GM23338 (cell line): Measurements from ENCODE around the gene ZNF70. TPM values are rescaled to one million over a fixed set of nuclear protein-coding genes. Genes with fewer than 3 reads are reported as not detected.

Source experiments
- ATAC-seq: fragments of 200-7000 bp; cut with Tn5 transposase; 3 replicates; pipeline ENCODE4 v1.9.1; 2020
- DNase-seq: peaks from one replicate; pipeline ENCODE4 v3.0.0-alpha.2; 2015; ENCODE audit warnings: low spot score
- H2AFZ ChIP-seq: fragments of 200-600 bp; sonication (generic); 2 replicates; pipeline ENCODE4 v1.8.0; 2016; ENCODE audit warnings: antibody characterized with exemption, mild to moderate bottlenecking, moderate library complexity
- H3F3A ChIP-seq: fragments of 200-600 bp; sonication (generic); replicated peaks from 2 replicates; pipeline ENCODE4 v1.8.0; 2017; ENCODE audit warnings: antibody characterized with exemption, mixed run types, low read depth
- H3K27ac ChIP-seq: fragments of 200-600 bp; sonication (generic); 2 replicates; pipeline ENCODE4 v1.6.1; 2016; ENCODE audit warnings: low read depth
- H3K27me3 ChIP-seq: fragments of 200-600 bp; sonication (generic); 2 replicates; pipeline ENCODE4 v1.8.0; 2016; ENCODE audit warnings: mild to moderate bottlenecking, mixed run types, moderate library complexity; ENCODE audit not compliant: insufficient read depth
- H3K36me3 ChIP-seq: fragments of 200-600 bp; sonication (generic); 2 replicates; pipeline ENCODE4 v1.8.0; 2016; ENCODE audit warnings: mild to moderate bottlenecking; ENCODE audit not compliant: insufficient read depth
- H3K4me1 ChIP-seq: fragments of 200-600 bp; sonication (generic); 2 replicates; pipeline ENCODE4 v1.8.0; 2016; ENCODE audit warnings: mild to moderate bottlenecking, moderate library complexity; ENCODE audit not compliant: insufficient read depth
- H3K4me2 ChIP-seq: fragments of 200-600 bp; sonication (generic); 2 replicates; pipeline ENCODE4 v1.7.1; 2017; ENCODE audit warnings: mixed run types
- H3K4me3 ChIP-seq: fragments of 200-600 bp; sonication (generic); 2 replicates; pipeline ENCODE4 v1.6.1; 2016; ENCODE audit warnings: mixed run types
- H3K79me2 ChIP-seq: fragments of 200-600 bp; sonication (generic); replicated peaks from 2 replicates; pipeline ENCODE4 v1.8.0; 2017; ENCODE audit warnings: mild to moderate bottlenecking; ENCODE audit not compliant: insufficient read depth
- H3K9me2 ChIP-seq: fragments of 200-600 bp; sonication (generic); 2 replicates; pipeline ENCODE4 v1.8.0; 2017; ENCODE audit not compliant: insufficient read depth
- H4K20me1 ChIP-seq: fragments of 200-600 bp; sonication (generic); replicated peaks from 2 replicates; pipeline ENCODE4 v1.8.0; 2017; ENCODE audit warnings: mild to moderate bottlenecking; ENCODE audit not compliant: insufficient read depth
- H3K27ac Mint-ChIP-seq: 2 replicates; pipeline ENCODE4 v1.8.0; 2020; ENCODE audit warnings: inconsistent platforms, mild to moderate bottlenecking, moderate library complexity, mixed read lengths
- H3K27me3 Mint-ChIP-seq: 3 replicates; pipeline ENCODE4 v1.8.0; 2022; ENCODE audit warnings: low read depth, mild to moderate bottlenecking, moderate library complexity, mixed read lengths, inconsistent platforms; ENCODE audit not compliant: insufficient read depth, poor library complexity
- H3K36me3 Mint-ChIP-seq: 3 replicates; pipeline ENCODE4 v1.8.0; 2021; ENCODE audit warnings: low read depth, mild to moderate bottlenecking, inconsistent platforms, moderate library complexity, mixed read lengths
- H3K4me1 Mint-ChIP-seq: 3 replicates; pipeline ENCODE4 v1.8.0; 2020; ENCODE audit warnings: mild to moderate bottlenecking, inconsistent platforms, mixed read lengths
- H3K4me3 Mint-ChIP-seq: 3 replicates; pipeline ENCODE4 v1.8.0; 2021; ENCODE audit warnings: moderate library complexity, mild to moderate bottlenecking, inconsistent platforms, mixed read lengths
- H3K9me3 Mint-ChIP-seq: 3 replicates; pipeline ENCODE4 v1.8.0; 2020; ENCODE audit warnings: moderate library complexity, mild to moderate bottlenecking, inconsistent platforms, mixed read lengths
- CREB1 ChIP-seq: fragments of 250-450 bp; sonication (Bioruptor Pico); IDR thresholded peaks from 2 replicates; pipeline ENCODE4 v1.5.0; 2020; ENCODE audit warnings: low read depth, mild to moderate bottlenecking, moderate library complexity
- EZH2 ChIP-seq: fragments of 200-600 bp; sonication (generic); IDR thresholded peaks from one replicate; pipeline ENCODE4 v1.8.0; 2017; ENCODE audit warnings: antibody characterized with exemption, mild to moderate bottlenecking, low read depth; ENCODE audit not compliant: unreplicated experiment
- JUNB ChIP-seq: IDR thresholded peaks from one replicate; pipeline ENCODE4 v1.6.1; 2016; ENCODE audit warnings: antibody characterized with exemption; ENCODE audit not compliant: unreplicated experiment
- NANOG ChIP-seq: IDR thresholded peaks from 2 replicates; pipeline ENCODE4 v1.6.1; 2016; ENCODE audit warnings: antibody characterized with exemption, borderline replicate concordance
- STAT1 ChIP-seq: IDR thresholded peaks from one replicate; pipeline ENCODE4 v1.6.1; 2016; ENCODE audit warnings: antibody characterized with exemption; ENCODE audit not compliant: unreplicated experiment
- ZNF114 ChIP-seq: fragments of 250-450 bp; sonication (Bioruptor Pico); IDR thresholded peaks from 2 replicates; pipeline ENCODE4 v1.5.0; 2020; ENCODE audit warnings: mild to moderate bottlenecking, moderate library complexity
- ZNF331 ChIP-seq: fragments of 250-450 bp; sonication (Bioruptor Pico); IDR thresholded peaks from 2 replicates; pipeline ENCODE4 v1.5.0; 2020; ENCODE audit warnings: low read depth, mild to moderate bottlenecking, moderate library complexity
- polyA plus RNA-seq: library from polyadenylated mRNA; unstranded; fragments of >200 nt; fragmentation: Nextera tagmentation; extraction: Ambion mirVana; gene quantifications from 2 replicates; pipeline ENCODE4 v1.2.1, GENCODE V29; 2016
- total RNA-seq: library from RNA; depleted of rRNA; stranded (reverse); fragments of >200 nt; shearing (Covaris generic); gene quantifications from 2 replicates; pipeline ENCODE4 v1.2.3, GENCODE V29; 2014
- TF ChIP-seq, protein P1 (sequence below): IDR thresholded peaks from one replicate; pipeline ENCODE4 v1.6.1; 2018; ENCODE audit warnings: antibody characterized with exemption; ENCODE audit not compliant: unreplicated experiment
- TF ChIP-seq, protein P2 (sequence below): IDR thresholded peaks from 2 replicates; pipeline ENCODE4 v1.6.1; 2016; ENCODE audit warnings: antibody characterized with exemption
- TF ChIP-seq, protein P3 (sequence below): fragments of 250-450 bp; sonication (Bioruptor Pico); IDR thresholded peaks from 2 replicates; pipeline ENCODE4 v1.5.0; 2020; ENCODE audit warnings: mild to moderate bottlenecking, moderate library complexity

The ZNF70 gene
- total and polyA plus RNA-seq, 2 experiments from 2014 or later = 0.45 to 2.6 TPM

DNA sequence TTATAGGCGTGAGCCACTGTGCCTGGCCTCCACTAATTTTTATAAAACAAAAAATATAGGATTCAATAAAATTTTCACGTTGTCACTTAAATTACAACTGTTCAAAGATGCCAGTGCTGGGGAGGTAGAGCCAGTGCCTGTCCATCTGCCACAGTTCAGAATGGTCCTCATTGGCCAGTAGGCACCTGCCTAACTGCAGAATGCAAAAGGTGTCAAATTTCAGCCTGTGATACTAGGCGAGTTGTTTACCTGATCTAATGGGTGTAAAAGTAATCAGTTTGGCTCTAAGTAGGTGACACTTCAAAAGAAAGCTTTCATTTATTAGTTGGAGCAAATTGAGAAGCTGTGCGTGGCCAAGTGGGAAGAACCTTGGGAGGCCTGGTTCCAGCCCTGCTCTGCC is 38.2 kb upstream of the ZNF70 start (continued):
- TF ChIP-seq, protein P1, sequence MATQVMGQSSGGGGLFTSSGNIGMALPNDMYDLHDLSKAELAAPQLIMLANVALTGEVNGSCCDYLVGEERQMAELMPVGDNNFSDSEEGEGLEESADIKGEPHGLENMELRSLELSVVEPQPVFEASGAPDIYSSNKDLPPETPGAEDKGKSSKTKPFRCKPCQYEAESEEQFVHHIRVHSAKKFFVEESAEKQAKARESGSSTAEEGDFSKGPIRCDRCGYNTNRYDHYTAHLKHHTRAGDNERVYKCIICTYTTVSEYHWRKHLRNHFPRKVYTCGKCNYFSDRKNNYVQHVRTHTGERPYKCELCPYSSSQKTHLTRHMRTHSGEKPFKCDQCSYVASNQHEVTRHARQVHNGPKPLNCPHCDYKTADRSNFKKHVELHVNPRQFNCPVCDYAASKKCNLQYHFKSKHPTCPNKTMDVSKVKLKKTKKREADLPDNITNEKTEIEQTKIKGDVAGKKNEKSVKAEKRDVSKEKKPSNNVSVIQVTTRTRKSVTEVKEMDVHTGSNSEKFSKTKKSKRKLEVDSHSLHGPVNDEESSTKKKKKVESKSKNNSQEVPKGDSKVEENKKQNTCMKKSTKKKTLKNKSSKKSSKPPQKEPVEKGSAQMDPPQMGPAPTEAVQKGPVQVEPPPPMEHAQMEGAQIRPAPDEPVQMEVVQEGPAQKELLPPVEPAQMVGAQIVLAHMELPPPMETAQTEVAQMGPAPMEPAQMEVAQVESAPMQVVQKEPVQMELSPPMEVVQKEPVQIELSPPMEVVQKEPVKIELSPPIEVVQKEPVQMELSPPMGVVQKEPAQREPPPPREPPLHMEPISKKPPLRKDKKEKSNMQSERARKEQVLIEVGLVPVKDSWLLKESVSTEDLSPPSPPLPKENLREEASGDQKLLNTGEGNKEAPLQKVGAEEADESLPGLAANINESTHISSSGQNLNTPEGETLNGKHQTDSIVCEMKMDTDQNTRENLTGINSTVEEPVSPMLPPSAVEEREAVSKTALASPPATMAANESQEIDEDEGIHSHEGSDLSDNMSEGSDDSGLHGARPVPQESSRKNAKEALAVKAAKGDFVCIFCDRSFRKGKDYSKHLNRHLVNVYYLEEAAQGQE = no peak
- TF ChIP-seq STAT1 (no peak), JUNB (no peak), CREB1 (CRISPR knock-in tag) (no peak), EZH2 (no peak), ZNF331 (no peak), NANOG (no peak)
- TF ChIP-seq, protein P2, sequence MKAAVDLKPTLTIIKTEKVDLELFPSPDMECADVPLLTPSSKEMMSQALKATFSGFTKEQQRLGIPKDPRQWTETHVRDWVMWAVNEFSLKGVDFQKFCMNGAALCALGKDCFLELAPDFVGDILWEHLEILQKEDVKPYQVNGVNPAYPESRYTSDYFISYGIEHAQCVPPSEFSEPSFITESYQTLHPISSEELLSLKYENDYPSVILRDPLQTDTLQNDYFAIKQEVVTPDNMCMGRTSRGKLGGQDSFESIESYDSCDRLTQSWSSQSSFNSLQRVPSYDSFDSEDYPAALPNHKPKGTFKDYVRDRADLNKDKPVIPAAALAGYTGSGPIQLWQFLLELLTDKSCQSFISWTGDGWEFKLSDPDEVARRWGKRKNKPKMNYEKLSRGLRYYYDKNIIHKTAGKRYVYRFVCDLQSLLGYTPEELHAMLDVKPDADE = no peak

DNA sequence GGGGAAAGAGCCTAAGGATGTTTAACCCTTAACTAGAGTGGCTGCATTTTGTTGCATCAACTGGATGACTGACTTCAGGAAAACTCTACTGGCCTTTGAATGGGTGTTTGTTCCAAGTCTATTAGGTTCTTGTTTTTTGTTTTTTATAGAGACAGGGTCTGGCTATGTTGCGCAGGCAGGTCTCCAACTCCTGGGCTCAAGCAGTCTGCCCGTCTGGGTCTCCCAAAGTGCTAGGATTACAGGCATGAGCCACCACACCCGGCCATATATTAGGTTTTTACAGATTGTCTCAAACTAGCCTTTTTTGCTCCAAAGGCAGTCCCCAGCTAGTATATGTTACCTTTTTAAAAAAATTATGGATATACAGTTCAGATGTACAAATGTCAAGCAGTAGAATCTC is 37.0 kb upstream of the ZNF70 start:
- Mint-ChIP-seq H3K36me3 (peaks cover 21% of the 10 kb centered on the region), H3K27ac (no peak overlapping the region), H3K27me3 (peaks cover 6% of the 10 kb centered on the region), H3K9me3 (no peaks in the 10 kb centered on the region), H3K4me1 (peaks cover 26% of the 10 kb centered on the region), H3K4me3 (peak overlapping the region; percentile 96)
- Histone ChIP-seq H4K20me1 (peaks cover 29% of the 10 kb centered on the region), H3K27ac (no peak overlapping the region), H3K27me3 (no peaks in the 10 kb centered on the region), H3K79me2 (peaks cover 56% of the 10 kb centered on the region), H3F3A (0 out of 2 replicates have a peak, but pooled peaks cover 13% of the 10 kb centered on the region), H3K4me1 (peaks cover 27% of the 10 kb centered on the region), H3K9me2 (no peaks in the 10 kb centered on the region), H3K4me2 (peak overlapping the region; percentile 97), H2AFZ (no peak overlapping the region), H3K4me3 (peak overlapping the region; percentile 97), H3K36me3 (no peaks in the 10 kb centered on the region)
- no peak for ATAC-seq
- no peak for DNase-seq
- TF ChIP-seq, protein P1 = no peak
- TF ChIP-seq ZNF114 (no peak), ZNF331 (no peak), CREB1 (CRISPR knock-in tag) (no peak)
- TF ChIP-seq, protein P3, sequence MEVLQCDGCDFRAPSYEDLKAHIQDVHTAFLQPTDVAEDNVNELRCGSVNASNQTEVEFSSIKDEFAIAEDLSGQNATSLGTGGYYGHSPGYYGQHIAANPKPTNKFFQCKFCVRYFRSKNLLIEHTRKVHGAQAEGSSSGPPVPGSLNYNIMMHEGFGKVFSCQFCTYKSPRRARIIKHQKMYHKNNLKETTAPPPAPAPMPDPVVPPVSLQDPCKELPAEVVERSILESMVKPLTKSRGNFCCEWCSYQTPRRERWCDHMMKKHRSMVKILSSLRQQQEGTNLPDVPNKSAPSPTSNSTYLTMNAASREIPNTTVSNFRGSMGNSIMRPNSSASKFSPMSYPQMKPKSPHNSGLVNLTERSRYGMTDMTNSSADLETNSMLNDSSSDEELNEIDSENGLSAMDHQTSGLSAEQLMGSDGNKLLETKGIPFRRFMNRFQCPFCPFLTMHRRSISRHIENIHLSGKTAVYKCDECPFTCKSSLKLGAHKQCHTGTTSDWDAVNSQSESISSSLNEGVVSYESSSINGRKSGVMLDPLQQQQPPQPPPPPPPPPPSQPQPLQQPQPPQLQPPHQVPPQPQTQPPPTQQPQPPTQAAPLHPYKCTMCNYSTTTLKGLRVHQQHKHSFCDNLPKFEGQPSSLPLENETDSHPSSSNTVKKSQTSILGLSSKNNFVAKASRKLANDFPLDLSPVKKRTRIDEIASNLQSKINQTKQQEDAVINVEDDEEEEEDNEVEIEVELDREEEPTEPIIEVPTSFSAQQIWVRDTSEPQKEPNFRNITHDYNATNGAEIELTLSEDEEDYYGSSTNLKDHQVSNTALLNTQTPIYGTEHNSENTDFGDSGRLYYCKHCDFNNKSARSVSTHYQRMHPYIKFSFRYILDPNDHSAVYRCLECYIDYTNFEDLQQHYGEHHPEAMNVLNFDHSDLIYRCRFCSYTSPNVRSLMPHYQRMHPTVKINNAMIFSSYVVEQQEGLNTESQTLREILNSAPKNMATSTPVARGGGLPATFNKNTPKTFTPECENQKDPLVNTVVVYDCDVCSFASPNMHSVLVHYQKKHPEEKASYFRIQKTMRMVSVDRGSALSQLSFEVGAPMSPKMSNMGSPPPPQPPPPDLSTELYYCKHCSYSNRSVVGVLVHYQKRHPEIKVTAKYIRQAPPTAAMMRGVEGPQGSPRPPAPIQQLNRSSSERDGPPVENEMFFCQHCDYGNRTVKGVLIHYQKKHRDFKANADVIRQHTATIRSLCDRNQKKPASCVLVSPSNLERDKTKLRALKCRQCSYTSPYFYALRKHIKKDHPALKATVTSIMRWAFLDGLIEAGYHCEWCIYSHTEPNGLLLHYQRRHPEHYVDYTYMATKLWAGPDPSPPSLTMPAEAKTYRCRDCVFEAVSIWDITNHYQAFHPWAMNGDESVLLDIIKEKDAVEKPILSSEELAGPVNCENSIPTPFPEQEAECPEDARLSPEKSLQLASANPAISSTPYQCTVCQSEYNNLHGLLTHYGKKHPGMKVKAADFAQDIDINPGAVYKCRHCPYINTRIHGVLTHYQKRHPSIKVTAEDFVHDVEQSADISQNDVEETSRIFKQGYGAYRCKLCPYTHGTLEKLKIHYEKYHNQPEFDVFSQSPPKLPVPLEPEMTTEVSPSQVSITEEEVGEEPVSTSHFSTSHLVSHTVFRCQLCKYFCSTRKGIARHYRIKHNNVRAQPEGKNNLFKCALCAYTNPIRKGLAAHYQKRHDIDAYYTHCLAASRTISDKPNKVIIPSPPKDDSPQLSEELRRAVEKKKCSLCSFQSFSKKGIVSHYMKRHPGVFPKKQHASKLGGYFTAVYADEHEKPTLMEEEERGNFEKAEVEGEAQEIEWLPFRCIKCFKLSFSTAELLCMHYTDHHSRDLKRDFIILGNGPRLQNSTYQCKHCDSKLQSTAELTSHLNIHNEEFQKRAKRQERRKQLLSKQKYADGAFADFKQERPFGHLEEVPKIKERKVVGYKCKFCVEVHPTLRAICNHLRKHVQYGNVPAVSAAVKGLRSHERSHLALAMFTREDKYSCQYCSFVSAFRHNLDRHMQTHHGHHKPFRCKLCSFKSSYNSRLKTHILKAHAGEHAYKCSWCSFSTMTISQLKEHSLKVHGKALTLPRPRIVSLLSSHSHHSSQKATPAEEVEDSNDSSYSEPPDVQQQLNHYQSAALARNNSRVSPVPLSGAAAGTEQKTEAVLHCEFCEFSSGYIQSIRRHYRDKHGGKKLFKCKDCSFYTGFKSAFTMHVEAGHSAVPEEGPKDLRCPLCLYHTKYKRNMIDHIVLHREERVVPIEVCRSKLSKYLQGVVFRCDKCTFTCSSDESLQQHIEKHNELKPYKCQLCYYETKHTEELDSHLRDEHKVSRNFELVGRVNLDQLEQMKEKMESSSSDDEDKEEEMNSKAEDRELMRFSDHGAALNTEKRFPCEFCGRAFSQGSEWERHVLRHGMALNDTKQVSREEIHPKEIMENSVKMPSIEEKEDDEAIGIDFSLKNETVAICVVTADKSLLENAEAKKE = no peak
